ENCODE results near the gene TFAP2B.

The TFAP2B gene

DNA sequence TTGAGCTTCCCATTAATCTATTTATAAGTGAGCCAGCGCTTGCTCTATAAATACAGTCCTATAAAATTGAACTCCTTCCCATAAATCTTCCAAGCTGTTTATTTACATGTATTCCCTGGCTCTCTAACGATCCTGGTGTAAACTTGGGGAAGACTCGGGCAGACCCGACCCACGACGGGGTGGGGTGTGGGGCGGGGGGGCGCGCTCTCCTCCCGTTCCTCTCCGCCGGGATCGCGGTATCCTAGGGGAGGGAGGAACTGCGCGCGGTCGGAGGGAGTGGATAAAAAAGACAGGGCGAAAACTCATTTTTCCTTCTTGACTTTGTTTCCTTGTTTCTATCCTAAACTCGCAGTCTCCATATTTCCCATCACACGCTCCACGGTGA lies 31.1 kb downstream of the TFAP2B start:
- no peak for DNase-seq

DNA sequence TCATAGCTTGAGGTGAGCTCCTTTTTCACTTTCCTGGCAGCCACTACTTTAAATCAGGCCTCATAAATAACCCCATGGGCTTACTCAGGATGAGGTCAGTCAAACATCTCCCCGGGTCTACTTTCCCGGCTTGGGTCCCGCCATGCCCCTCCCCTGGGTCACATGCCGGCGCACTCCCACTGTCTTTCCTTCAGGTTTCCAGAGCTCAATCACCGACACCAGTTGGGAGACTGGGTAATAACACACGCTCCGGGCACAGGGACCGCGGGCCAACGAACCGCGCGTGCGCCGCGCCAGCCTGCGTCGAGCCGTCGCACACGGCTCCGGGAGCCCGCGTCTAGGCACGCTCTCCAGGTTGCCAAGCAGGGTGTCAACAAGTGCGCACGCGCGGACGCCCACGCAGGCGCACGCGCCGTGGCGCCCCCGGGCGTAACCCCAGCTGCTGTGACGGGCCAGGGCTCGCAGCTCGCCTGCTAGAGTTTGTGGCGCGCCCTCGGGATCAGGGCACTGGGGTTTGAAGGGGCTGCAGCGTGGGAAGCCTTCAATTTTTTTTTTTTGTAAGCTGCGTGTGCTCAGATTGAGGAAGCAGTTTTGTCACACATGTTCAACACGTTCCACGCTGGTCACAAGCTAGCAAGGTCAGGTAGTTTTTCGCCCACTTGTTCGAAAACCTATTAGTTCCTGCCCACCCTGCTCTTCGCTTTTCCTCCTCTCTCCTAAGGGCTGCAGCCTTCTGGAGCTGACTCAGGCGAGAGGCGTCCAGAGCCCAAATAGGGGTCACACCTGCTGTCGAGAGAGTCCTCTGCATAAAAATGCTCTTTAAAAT lies 31.8 kb downstream of the TFAP2B start:
- DNase-seq: peak; percentile 46

DNA sequence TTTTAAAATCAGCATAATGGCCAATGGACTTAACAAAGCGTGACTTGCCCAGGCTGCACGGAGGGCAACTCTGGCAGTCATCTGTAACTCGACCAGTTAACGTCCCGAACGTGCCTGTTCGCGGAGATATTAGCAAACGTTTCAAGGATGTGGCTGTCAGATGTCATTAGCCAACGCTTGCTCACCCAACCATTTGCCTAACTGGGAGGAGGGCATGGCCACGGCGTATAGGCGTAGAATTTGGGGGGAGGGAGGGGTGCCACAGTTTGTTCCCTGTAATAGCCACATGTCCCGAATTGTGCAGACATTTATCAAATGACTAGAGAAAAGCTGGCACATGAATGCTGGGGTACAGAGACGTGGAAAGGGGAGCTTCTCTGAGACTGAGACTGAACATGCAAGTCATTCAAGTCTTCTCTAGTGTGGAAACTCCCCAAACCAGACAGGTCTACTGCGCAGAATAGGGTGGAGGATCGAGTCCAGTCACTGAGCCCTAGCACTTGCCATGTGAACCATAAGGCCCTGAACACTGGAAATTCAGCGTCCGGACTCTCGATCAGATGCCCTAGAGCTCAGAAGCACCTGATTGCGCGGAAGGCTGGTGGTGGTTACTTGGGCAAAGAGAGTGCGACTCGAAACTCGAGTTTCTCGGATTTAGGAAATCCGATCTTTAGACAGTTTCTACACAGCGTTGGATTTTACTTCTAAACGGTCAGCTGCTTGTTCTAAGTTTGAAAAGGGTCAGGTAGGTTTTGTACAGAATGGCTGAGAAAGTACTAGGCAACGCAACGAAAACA lies 32.6 kb downstream of the TFAP2B start:
- DNase-seq: no peak

DNA sequence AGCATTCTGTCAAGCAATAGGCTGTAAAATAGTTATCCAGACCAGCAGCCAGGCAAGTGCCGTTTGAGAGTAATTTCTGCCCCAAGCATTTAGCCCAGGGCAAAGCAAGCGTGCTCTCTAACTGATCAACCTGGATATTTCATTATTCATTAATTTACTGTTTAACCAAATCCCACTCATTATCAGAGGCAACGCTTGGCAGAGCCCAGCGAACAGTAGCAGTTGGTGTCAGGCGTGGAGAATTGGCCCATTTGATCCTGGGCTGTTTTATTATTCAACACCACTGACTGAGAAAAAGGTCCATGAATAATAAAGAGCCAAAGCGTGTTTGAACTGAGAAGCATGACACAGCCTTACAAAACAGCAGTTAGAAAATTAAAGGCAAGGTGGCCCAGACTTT lies 35.3 kb downstream of the TFAP2B start:
- no peak for DNase-seq

DNA sequence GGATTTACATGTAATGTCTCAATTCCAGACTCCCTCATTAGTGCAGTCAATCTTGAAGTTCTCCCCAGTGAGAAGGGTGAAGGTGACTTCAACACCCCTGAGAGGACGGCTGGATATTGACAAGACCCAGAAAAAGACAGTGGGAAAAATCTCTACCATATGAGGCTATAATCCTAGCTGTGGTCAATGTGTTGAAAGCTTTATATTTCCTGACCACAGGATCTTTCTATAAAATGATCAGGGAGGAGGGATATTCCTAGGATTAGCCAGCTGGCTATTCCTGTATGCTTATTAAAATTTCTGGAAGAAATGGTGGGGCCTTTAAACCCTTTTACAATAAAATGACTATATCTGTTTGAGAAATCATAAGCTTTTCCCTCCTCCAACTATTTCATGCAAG lies 43.0 kb downstream of the TFAP2B start:
- DNase-seq: no peak

DNA sequence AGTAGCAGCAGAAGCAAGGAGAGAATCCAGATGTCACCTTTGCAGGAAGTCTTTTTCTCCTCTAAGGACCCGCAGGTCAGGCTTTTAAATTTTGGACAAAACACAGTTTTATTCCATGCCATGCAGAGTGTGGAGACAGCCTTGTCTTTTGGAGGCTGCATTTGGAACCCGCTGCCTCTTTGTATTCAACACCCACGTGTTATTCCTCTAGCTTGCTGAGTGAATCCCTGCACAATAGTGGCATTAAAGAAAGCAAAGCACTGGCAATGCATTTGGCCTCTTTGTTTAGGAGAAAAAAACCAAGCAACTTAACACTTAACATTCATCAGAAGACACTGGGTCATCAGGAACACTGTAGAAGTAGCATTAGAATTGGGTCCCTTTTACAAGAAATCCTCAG lies 43.5 kb downstream of the TFAP2B start:
- no peak for DNase-seq

DNA sequence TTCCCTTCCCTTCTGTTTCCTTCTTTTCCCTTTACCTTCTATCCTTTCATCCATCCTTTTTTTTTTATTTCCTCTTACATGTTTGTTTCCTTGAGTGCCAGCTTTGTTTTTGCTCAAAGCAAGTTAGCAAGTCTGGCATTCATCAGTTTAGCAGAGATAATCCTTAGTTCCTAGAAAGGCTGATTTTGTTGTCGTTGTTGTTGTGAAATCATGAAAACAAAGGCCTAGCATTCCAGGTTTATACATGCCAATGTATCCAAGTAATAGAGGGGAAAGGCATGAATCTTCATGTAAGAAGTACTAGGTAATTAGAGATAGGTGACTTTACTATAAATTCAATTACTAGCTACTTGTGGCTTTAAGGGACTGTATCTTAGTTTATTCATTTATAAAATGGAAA lies 45.9 kb downstream of the TFAP2B start:
- no peak for DNase-seq

DNA sequence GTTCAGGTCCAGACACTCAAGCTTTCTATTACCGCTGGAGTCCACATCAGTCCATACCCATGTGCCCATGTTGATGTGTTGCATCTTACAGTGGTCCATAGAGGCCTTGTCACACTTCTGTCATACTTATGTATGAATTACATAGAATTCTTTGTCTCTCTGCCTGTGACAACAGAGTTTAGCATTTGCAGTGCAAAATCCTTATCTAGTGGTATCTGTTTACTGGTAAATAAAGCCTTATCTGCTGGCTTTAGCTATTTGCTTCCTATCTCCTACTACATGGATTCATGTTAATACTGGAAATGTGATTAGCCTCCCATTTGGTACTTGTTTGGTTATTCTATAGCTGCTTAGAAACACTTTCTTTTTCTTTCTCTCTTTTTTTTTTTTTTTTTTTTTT lies 49.8 kb downstream of the TFAP2B start:
- DNase-seq: no peak

DNA sequence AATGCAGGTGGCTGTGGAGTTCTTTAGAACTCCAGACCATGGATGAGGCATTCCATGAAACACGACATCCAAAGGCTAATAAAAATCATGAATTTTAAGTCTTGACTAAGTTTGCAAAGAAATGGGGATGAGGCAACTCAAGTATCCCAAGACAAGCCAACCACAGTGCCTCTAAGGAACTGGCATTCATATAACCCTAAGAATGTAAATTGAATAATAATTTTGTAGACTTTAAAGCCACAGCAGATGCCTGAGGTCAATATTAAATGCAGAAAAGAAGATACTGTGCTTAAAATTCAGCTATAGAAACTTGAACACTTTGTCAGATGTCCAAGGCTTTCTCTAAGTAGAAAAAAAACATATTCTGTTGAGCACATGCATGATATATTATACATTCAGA lies 54.5 kb downstream of the TFAP2B start:
- DNase-seq: no peak

DNA sequence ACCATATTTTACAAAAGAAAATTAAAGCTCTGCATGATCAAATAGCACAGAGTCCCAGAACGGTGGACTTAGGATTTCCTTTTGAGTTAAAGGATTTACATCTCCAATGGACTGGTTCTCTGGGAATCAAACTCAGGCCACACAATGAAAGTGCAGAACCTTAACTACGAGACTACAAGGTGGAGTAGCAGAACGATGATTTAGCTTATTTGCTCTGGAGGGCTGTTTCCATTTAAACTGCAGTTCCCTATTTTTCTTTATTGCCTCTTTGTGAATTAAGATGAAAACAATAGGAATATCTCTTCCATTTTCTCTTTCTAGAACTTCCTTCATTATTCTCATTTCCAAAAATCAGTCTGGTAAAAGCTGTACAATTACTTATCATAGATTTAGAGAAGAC lies 65.7 kb downstream of the TFAP2B start:
- no peak for DNase-seq

DNA sequence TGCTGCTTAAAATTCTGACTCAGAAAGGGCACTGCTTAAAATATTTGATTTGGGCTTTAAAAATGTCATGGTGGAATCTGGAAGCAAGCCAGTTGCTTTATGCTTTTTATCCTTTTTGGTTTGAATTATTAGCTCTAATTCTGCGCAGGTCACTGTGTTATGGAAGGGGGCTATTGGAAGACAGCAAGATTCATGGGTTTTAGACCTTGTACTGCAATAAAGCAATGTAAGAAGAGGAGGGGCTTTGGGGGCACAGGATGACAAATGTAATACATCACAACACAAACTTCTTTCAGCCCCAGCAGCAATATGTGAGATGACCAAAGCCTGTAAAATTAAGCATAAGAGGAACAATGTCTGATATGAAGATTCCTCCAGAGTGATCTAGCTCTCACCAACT lies 68.4 kb downstream of the TFAP2B start:
- DNase-seq: no peak

DNA sequence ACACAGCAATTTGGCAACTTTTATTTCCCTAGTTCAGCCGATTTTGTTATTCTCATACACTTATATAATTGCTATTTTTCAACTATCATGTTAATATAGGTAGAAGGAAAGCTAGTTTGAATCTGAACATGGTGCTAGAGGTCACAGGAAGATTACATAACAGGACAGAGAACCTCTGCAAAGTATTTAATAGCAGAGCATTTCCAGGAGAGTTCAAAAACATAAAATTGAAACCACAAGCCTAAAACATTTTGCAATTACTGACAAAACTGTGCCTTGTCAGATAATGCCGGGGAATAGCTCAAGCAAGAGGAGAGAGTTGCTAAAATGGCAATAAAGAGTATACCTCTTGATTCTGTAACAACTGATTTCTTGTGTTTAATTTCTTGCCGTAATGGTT lies 70.8 kb downstream of the TFAP2B start:
- no peak for DNase-seq

DNA sequence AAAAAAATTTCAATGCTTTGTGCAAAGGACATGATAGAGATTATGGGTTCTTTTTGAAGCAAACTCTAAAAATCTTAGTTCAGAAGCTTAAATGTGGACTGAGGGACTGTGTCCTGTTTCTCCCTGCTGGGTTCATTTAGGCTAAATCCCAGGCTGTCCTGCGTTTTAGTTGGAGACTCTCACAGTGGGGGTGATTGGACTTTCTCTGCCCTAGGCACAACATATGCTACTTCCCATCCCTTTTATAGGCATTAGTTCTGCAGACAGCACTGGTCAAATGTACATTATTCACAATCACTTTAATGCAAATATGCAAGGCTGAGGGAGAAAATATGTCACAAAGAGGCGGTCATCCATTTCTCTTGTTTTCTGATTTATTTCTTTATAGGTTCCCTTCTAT lies 71.3 kb downstream of the TFAP2B start:
- DNase-seq: no peak

DNA sequence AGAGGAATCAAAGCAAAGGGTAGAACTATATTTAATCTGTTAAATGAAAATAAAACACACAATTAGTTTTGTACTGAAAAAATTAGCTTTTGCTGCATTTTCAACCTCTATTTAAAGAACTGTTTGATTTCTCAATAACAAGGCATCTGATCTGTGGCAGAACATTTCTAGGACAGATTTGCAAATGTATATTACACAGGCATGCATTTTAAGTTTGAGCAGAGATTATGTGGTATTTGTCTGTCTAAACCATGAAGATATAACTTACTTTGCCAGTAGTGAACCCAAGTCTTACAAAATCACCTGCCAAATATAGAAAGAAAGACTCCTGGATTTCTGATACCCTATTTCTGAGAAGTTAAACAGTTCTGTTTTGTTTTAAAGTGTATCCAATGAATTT lies 71.9 kb downstream of the TFAP2B start:
- DNase-seq: no peak

DNA sequence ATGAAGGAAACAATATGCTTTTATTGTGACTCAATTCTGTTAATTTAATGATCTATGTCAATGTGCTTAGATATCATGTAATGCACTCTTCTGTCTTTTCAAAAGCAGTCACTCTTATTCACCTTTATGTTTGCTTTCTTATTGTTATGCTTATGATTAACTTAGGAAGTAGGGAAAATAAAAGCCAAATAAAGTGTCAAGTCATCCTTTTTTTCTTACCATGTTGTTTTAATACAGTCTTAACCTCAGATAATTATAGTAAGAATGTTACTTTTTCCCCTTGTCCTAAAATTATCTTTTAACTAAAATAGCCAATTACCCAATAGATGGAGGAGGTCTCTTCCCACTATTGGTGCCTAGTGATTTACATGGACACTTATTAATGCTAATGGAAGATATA lies 72.6 kb downstream of the TFAP2B start:
- no peak for DNase-seq

Measured in NCI-H510A treated with DMSO at 0.1 percent for 48 hours (cell line).